EL (cell line): Measurements from ENCODE around the gene CIART.
"Not testable (repeated sequence)": the region's sequence is repeated elsewhere in the genome, so short reads cannot be mapped to it uniquely, and the experiment has no call there.

Source experiments
- DNase-seq: peaks from one replicate; pipeline ENCODE4 v3.0.0-alpha.2; 2016

The CIART gene

GRCh38 chr1:150281758-150282557 is at the start of gene CIART:
TSS of gene CIART (plus strand) at chr1:150282554. CDS start at chr1:150283268, 714 bp downstream.
- DNase-seq, result peak; percentile 99

GRCh38 chr1:150232921-150233320 is 49.4 kb upstream of the CIART start:
- not testable (repeated sequence) for DNase-seq

- peak; percentile 21 for DNase-seq
Observed at GRCh38 chr1:150233359-150234308, 48.7 kb upstream of the CIART start.

GRCh38 chr1:150234309-150234565 is 48.1 kb upstream of the CIART start:
- DNase-seq, result no peak

- peak; percentile 87 for DNase-seq
Observed at GRCh38 chr1:150234566-150235293, 47.6 kb upstream of the CIART start.

GRCh38 chr1:150235294-150235851 is 47.0 kb upstream of the CIART start:
- peak; percentile 10 for DNase-seq

- DNase-seq, result peak; percentile 100
Observed at GRCh38 chr1:150235852-150236613, 46.3 kb upstream of the CIART start, which contains the start of gene ANP32E. TSS of gene ANP32E (minus strand) at chr1:150236112. CDS start at chr1:150235786, 326 bp downstream.

GRCh38 chr1:150236614-150237100 is 45.7 kb upstream of the CIART start:
- DNase-seq, result no peak

GRCh38 chr1:150237176-150237575 is 45.2 kb upstream of the CIART start:
- DNase-seq, result not testable (repeated sequence)

- no peak for DNase-seq
Observed at GRCh38 chr1:150237746-150238145, 44.6 kb upstream of the CIART start.

- no peak for DNase-seq
Observed at GRCh38 chr1:150243003-150243402, 39.4 kb upstream of the CIART start.

- DNase-seq, result no peak
Observed at GRCh38 chr1:150249936-150250335, 32.4 kb upstream of the CIART start.

GRCh38 chr1:150256198-150256553 is 26.2 kb upstream of the CIART start:
- DNase-seq, result no peak

GRCh38 chr1:150256554-150257341 is 25.6 kb upstream of the CIART start:
- DNase-seq, result peak; percentile 39

- DNase-seq, result no peak
Observed at GRCh38 chr1:150257624-150258585, 24.4 kb upstream of the CIART start, which contains the start of gene CA14. TSS of gene CA14 (plus strand) at chr1:150257774. CDS start at chr1:150258129, 355 bp downstream.

- no peak for DNase-seq
Observed at GRCh38 chr1:150259217-150259616, 23.1 kb upstream of the CIART start.

GRCh38 chr1:150259758-150260669 is 22.3 kb upstream of the CIART start:
- peak; percentile 45 for DNase-seq

GRCh38 chr1:150261367-150261766 is 21.0 kb upstream of the CIART start:
- no peak for DNase-seq
